Endothelial cell of umbilical vein (primary cell): ENCODE data around the gene NDUFV1.
"Not testable (repeated sequence)": the region's sequence is repeated elsewhere in the genome, so short reads cannot be mapped to it uniquely, and the experiment has no call there.

ENCODE experiments used
- EZH2 ChIP-seq: IDR thresholded peaks from 2 replicates; pipeline ENCODE4 v1.6.1; 2012; ENCODE audit warnings: borderline replicate concordance, low read depth, mild to moderate bottlenecking, moderate library complexity, low read length, inconsistent platforms; ENCODE audit not compliant: severe bottlenecking
- FOS ChIP-seq: IDR thresholded peaks from 2 replicates; pipeline ENCODE4 v1.6.1; 2011; ENCODE audit warnings: mild to moderate bottlenecking, low read length, moderate library complexity, borderline replicate concordance; ENCODE audit not compliant: insufficient read depth
- MYC ChIP-seq: IDR thresholded peaks from one replicate; pipeline ENCODE4 v1.6.1; 2011; ENCODE audit warnings: mild to moderate bottlenecking, low read depth, low read length
- POLR2A ChIP-seq: IDR thresholded peaks from 2 replicates; pipeline ENCODE4 v1.6.1; 2012; ENCODE audit warnings: low read depth, mild to moderate bottlenecking, control low read depth, low read length
- POLR2AphosphoS5 ChIP-seq: IDR thresholded peaks from 2 replicates; pipeline ENCODE4 v1.6.1; 2012; ENCODE audit warnings: low read depth, mild to moderate bottlenecking, control low read depth, low read length, moderate library complexity; ENCODE audit not compliant: insufficient read depth
- TF ChIP-seq, protein P1 (sequence below), 2 donors: IDR thresholded peaks; 1 replicate in 1 of 2; 2 replicates in 1 of 2; pipeline ENCODE4 v1.5.1; 2011; ENCODE audit warnings: low read length in 2 of 2, mild to moderate bottlenecking in 2 of 2, moderate library complexity in 2 of 2, control low read depth in 1 of 2, inconsistent platforms in 1 of 2, low read depth in 1 of 2; ENCODE audit not compliant: insufficient read depth in 1 of 2; ENCODE audit errors: extremely low read depth in 1 of 2

DNA sequence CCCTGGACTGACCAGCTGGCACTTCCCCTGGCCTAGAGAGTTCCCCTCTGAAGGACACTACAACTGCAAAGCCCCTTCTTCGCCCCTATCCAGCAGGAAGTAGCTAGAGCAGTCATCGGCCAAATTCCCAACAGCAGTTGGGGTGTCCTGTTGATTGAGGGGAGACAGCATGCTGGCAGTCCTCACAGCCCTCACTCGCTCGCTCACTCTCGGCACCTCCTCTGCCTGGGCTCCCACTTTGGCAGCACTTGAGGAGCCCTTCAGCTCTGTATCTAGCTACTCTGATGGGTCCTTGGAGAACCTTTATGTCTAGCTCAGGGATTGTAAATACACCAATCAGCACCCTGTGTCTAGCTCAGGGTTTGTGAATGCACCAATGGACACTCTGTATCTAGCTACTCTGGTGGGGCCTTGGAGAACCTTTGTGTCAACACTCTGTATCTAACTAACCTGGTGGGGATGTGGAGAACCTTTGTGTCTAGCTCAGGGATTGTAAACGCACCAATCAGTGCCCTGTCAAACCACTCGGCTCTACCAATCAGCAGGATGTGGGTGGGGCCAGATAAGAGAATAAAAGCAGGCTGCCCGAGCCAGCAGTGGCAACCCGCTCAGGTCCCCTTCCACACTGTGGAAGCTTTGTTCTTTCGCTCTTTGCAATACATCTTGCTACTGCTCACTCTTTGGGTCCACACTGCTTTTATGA, 19.5 kb downstream of the NDUFV1 start:
- TF ChIP-seq POLR2A, POLR2AphosphoS5, EZH2, FOS, MYC: not testable (repeated sequence)
- TF ChIP-seq, protein P1, sequence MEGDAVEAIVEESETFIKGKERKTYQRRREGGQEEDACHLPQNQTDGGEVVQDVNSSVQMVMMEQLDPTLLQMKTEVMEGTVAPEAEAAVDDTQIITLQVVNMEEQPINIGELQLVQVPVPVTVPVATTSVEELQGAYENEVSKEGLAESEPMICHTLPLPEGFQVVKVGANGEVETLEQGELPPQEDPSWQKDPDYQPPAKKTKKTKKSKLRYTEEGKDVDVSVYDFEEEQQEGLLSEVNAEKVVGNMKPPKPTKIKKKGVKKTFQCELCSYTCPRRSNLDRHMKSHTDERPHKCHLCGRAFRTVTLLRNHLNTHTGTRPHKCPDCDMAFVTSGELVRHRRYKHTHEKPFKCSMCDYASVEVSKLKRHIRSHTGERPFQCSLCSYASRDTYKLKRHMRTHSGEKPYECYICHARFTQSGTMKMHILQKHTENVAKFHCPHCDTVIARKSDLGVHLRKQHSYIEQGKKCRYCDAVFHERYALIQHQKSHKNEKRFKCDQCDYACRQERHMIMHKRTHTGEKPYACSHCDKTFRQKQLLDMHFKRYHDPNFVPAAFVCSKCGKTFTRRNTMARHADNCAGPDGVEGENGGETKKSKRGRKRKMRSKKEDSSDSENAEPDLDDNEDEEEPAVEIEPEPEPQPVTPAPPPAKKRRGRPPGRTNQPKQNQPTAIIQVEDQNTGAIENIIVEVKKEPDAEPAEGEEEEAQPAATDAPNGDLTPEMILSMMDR (IDR thresholded peaks at IDR 0.05; ENCODE audit: extremely low read depth in 1 of 2, insufficient read depth in 1 of 2, low read depth in 1 of 2, low read length in 2 of 2) = not testable (repeated sequence)
